Stimulated activated CD8-positive, alpha-beta memory T cell treated with anti-CD3 and anti-CD28 coated beads, Interleukin-7, amount 100 ng/mL, for 24 hours (primary cell): ENCODE results near the gene CDCA8.
A peak's percentile ranks its signal among the peaks of the same experiment; 100 is the strongest.

Source experiments
- DNase-seq: peaks from one replicate; pipeline ENCODE4 v3.0.0-alpha.2; 2020; ENCODE audit warnings: low read depth

The CDCA8 gene

DNA sequence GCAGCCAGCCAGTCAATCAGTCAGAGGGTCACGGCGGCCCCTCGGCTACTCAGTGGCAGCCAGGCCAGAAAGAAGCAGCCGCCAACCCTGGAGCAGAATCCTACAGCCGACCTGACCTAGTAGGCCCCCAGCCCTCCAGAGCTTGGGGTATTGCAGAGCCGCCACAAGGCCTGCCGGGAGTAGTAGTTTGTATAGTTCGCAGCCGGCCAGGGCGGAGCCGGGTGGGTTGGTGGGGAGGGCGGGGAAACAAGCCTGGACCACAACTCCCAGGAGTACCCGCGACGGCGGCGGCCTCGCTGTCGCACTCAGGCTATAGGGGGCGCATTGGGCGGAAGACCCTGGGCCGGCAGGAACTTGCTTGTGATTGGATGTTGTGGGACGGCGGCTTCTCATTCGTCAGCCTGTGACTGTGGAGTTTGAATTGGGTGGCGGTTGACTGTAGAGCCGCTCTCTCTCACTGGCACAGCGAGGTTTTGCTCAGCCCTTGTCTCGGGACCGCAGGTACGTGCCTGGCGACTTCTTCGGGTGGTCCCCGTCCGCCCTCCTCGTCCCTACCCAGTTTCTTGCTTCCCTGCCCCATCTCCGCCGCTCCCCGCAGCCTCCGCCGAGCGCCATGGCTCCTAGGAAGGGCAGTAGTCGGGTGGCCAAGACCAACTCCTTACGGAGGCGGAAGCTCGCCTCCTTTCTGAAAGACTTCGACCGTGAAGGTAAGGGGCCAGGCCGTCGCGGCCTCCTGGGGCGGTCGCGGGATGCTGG lies at the start of gene CDCA8:
TSS of gene CDCA8 (plus strand) at position 439 of the 756 bp plus-strand sequence. CDS start at position 614, 175 bp downstream.
- peak; percentile 96 for DNase-seq

- no peak for DNase-seq
Measured at GRCh38 chr1:37647281-37647680, 45.0 kb upstream of the CDCA8 start.

DNA sequence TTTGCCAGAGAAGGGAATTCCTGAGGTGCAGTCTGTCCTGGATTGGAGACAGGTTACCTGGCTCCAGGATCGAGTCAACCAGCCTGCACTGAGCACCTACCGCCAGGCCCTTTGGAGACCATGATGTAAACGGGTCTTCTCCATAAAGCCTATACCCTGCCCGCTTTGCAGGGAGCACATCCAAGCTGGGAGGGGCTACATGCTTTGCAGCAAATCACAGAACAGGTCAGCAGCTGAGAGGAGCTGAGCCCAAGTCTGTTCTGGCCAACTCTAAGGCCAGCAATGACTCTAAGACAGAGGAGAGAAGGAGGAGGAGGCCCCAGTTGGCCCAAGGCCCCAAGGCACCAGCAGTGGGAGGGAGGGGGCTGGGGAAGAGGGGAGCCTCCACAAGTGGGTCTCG lies 42.1 kb upstream of the CDCA8 start:
- DNase-seq = no peak

GRCh38 chr1:37650721-37651120 lies 41.6 kb upstream of the CDCA8 start:
- DNase-seq = no peak

GRCh38 chr1:37651803-37652202 lies 40.5 kb upstream of the CDCA8 start:
- DNase-seq = no peak

DNA sequence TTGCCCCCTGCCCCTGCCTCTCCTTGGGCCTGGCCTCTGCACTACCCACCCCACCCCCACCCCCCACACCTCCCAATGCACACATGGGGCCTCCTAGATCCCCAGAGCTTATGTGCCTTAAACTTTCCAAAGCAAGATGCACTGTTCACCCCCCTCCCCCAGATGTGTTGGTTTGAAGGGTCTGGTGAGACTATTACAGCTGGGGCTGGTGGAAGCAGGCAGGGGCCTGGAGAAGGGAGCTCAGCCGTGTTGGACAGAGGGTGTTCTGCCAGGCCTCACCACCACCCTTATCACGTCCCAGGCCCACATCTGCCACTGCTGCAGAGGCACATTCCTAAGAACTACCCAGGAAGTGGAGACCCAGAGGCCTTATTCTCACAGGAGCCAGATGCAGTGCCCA lies 39.3 kb upstream of the CDCA8 start:
- no peak for DNase-seq

GRCh38 chr1:37653906-37654305 lies 38.4 kb upstream of the CDCA8 start:
- DNase-seq = no peak

DNA sequence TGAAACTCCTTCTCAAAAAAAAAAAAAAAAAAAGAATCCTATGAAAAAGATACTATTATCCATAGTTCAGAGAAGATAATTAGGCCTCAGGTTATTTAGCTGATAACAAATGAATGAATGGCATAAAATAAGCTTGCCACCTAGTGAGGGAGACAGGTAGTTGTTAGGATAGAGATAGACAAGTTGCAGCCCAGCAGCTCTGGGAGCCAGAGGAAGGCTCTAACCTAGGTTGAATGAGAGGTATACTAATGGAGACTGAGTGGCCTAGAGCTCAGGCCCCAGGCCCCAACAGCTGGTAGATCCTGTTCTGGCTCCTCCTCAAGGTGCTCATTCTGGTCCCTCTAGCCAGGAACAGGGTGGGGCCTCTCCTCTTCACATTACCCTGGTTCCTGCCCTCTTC lies 37.0 kb upstream of the CDCA8 start:
- DNase-seq = no peak

DNA sequence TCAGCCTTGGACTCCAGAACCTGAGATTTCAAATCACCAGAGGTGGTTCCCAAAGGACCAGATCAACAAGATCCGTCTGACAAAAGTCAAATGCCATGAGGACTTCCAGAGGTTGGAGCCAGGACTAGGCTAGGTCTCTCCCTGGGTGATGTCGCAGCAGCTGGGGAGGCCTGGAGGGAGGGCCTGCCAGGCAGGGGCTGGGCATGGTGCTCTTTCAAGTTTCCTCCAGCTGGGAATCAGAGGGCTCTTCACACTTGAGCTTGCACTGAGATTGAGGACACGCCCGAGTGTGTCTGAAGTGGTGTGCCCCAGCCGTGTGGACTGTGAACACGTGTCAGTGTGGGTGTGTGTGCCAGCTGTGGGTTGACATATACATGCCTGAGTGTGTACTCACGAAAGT lies 36.3 kb upstream of the CDCA8 start:
- no peak for DNase-seq

- DNase-seq = no peak
Measured at GRCh38 chr1:37656881-37657280, 35.4 kb upstream of the CDCA8 start.

- no peak for DNase-seq
Measured at GRCh38 chr1:37657620-37658412, 34.5 kb upstream of the CDCA8 start.

- no peak for DNase-seq
Measured at GRCh38 chr1:37658486-37658885, 33.8 kb upstream of the CDCA8 start.

DNA sequence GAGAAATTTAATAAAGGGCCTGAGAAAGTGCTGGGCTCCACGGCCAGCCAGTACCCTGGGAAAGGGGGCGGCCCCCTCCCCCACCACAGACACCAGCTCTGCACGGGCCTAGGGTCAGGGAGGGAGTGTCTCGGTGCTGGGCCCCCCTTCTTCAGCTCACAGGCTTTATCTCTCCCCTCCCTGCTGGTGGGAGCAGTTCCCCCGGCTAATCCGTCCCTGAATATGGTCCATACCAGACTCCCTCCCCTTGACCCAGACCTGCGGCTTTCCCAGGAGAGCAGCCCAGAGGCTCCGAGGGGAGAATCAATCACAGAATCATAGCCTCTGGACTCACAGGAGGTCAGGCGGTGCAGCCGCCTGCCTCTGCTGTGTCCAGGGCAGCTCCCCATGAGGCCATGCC lies 31.7 kb upstream of the CDCA8 start:
- no peak for DNase-seq

GRCh38 chr1:37661401-37661800 lies 30.9 kb upstream of the CDCA8 start:
- no peak for DNase-seq

DNA sequence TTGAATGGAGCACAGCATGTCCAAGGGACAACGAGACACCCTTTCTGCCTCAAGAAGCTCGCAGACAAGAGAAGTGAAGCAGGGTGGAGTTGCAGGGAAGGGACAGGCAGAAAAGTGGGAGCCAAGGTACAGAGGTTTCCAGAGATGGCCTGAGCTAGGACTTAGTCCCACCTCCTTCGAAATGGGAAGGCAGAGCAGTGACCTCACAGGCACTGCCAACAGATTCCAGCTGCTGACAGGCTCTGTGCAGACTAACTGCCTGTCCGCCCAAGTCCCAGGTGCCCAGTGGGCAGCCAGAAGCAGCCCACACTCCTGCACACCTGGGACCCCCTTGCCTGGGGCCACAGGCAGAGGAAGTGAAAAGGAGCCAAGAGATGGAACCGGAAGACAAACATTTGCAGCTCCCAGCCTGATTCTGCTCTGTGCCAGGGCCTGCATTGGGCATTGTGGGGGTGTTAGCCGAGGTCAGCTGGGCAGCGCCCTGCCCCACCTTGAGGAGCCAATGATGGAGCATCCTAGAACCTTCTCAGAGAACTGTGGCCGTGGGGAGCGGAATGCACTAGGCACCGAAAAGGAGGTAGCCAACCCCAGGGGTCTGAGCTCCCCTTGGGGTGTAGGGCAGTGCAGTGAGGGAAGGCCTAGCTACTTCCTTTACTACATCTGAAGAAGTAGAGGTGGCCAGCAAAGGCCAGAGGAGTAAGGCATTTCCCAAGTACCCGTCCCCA lies 30.1 kb upstream of the CDCA8 start:
- DNase-seq = no peak

GRCh38 chr1:37663426-37664000 lies 28.8 kb upstream of the CDCA8 start:
- DNase-seq = no peak

- DNase-seq = no peak
Measured at GRCh38 chr1:37666241-37666867, 26.0 kb upstream of the CDCA8 start.

DNA sequence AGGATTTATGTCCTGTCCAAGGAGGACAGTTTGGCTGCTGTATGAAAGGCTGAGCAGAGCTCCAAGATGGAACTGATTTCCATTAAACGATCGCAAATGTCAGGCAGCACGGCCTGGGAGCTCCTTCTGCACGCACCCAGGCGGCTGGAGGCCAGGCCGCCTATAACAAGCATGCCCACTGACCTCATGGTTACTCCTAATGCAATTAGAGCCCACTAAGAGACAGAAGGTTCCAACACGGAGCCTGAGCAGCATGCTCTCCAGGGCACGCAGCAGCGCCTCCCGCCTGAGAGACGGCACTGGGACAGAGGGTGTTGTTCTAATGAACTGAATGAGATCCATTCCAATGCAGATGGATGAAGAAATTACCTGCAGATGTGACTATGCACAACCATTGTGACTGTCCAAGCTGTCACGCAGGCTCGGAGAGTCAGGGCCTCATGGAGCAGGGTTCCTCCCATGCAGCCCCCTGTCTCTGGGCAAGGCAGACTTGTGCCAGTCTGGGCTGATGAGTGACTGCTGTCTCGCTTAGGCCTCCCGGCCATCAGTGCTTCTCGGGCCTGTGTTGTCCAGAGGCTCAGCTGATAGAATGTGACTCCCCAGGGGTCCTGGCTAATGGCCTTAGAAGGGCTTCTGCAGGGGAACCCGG lies 25.2 kb upstream of the CDCA8 start:
- no peak for DNase-seq

DNA sequence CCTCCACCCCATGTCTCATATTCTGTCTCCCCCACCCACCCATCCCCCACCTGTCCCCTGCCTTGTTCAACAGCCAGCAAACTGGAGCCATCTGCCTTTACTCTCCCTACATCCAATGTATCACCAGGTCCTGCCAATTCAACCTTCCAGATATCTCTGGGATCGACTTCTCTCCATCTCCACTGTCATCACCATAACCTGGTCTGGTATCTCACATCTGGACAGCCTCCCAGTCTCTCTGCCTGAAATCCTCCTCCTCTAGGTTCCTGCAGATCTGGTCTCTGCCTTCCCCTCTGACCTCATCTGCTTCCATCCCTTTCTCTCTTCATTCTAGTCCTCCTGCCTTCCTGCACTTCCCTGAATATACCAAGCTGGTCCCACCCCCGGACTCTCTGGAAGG lies 22.2 kb upstream of the CDCA8 start:
- DNase-seq = no peak

DNA sequence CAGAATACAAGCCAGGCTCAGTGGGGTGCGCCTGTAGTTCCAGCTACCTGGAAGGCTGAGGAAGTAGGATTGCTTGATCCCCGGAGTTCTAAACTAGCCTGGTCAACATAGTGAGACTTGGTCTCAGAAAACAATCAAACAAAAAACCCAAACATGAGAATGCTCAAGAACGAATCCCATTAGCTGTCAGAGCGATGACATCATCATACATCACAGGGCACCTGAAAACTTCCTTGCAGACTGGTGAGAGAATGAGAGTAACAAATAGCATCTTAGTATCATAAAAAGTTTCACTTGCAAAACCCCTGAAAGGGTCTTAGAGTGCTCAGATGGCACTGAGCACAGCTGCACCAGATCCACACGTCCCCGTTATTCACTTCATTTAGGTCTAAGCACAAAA lies 21.1 kb upstream of the CDCA8 start:
- no peak for DNase-seq

DNA sequence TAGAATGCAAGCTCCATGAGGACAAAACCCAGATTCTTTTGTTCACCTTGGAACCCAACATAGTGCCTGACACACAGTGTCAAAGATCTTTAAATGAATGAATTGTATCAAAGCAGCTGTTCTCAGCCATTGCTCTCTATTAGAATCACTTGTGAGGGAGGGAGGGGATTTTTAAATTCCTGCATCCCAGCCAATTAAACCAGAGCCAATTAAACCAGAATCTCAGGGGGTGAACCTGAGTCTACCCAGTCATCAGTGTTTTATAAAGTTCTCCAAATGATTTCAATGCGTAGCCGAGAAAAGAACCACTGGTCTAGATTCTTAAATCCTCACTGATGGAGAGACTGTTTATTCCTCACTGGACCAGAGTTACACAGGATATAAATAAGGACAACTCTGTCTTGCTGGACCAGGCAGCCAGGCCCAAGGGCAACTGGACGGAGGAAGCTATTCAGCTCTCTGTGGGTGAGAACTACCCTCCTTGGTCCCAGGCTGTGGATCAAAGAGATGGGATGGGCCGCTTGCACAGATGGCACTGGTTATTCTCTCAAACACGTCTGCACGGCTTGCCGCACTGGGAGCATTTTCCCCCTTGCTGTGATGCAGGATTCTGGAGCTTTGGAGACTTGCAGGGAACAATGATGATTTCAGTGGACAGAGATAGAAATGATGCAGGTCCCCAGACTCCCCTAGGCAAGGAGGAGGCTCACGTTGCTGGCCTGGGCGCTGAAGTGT lies 20.0 kb upstream of the CDCA8 start:
- DNase-seq = no peak
